ENCODE results near the gene GSG1.

Gene GSG1

GRCh38 chr12:13127444-13127843 is 24.0 kb upstream of the GSG1 start:
- ATAC-seq (ENCODE audit: insufficient read depth, low read depth) (no peak), DNase-seq (no peak)
- Histone ChIP-seq H3K79me2 (ENCODE audit: insufficient read depth, low read length) (no peaks in the 10 kb centered on the region), H2AFZ (ENCODE audit: low read depth, low read length) (no peak overlapping the region), H3K4me3 (ENCODE audit: low read depth in 1 of 2, low read length in 2 of 2) (no peak overlapping the region), H3K9me3 (ENCODE audit: insufficient read depth, low read length, severe bottlenecking) (no peaks in the 10 kb centered on the region), H4K20me1 (ENCODE audit: insufficient read depth, low read length) (no peaks in the 10 kb centered on the region), H3K4me2 (ENCODE audit: insufficient read depth, low read length) (no peak overlapping the region), H3K4me1 (ENCODE audit: insufficient read depth, low read length) (no peaks in the 10 kb centered on the region), H3K27ac (ENCODE audit: low read length) (no peak overlapping the region), H3K9ac (ENCODE audit: low read depth, low read length) (no peak overlapping the region), H3K27me3 (ENCODE audit: insufficient read depth, low read length, poor library complexity) (peaks cover 5% of the 10 kb centered on the region), H3K36me3 (ENCODE audit: insufficient read depth, low read length) (no peaks in the 10 kb centered on the region)
- TF ChIP-seq EZH2 (IDR thresholded peaks at IDR 0.05; ENCODE audit: borderline replicate concordance, low read depth, low read length, severe bottlenecking), result no peak
- TF ChIP-seq CTCF (IDR thresholded peaks at IDR 0.05; ENCODE audit: borderline replicate concordance, extremely low read depth, low read length, poor library complexity, severe bottlenecking), result no peak

- H2AFZ ChIP-seq (ENCODE audit: low read depth, low read length), result no peak overlapping the region
- no peak for TF ChIP-seq CTCF (IDR thresholded peaks at IDR 0.05; ENCODE audit: borderline replicate concordance, extremely low read depth, low read length, poor library complexity, severe bottlenecking)
- TF ChIP-seq EZH2 (IDR thresholded peaks at IDR 0.05; ENCODE audit: borderline replicate concordance, low read depth, low read length, severe bottlenecking), result no peak
- peaks cover 5% of the 10 kb centered on the region for H3K27me3 ChIP-seq (ENCODE audit: insufficient read depth, low read length, poor library complexity)
Measured at GRCh38 chr12:13126494-13126893, 23.0 kb upstream of the GSG1 start.

GRCh38 chr12:13125996-13126395 is 22.5 kb upstream of the GSG1 start:
- no peak overlapping the region for H3K4me3 ChIP-seq (ENCODE audit: low read depth in 1 of 2, low read length in 2 of 2)
- H3K4me1 ChIP-seq (ENCODE audit: insufficient read depth, low read length), result no peaks in the 10 kb centered on the region
- no peak for ATAC-seq (ENCODE audit: insufficient read depth, low read depth)
- H3K27ac ChIP-seq (ENCODE audit: low read length), result no peak overlapping the region
- no peaks in the 10 kb centered on the region for H4K20me1 ChIP-seq (ENCODE audit: insufficient read depth, low read length)
- H2AFZ ChIP-seq (ENCODE audit: low read depth, low read length), result no peak overlapping the region
- H3K79me2 ChIP-seq (ENCODE audit: insufficient read depth, low read length), result no peaks in the 10 kb centered on the region
- H3K9me3 ChIP-seq (ENCODE audit: insufficient read depth, low read length, severe bottlenecking), result no peaks in the 10 kb centered on the region
- TF ChIP-seq EZH2 (IDR thresholded peaks at IDR 0.05; ENCODE audit: borderline replicate concordance, low read depth, low read length, severe bottlenecking) (no peak), CTCF (IDR thresholded peaks at IDR 0.05; ENCODE audit: borderline replicate concordance, extremely low read depth, low read length, poor library complexity, severe bottlenecking) (no peak)
- no peak for DNase-seq
- H3K27me3 ChIP-seq (ENCODE audit: insufficient read depth, low read length, poor library complexity), result peaks cover 5% of the 10 kb centered on the region
- H3K4me2 ChIP-seq (ENCODE audit: insufficient read depth, low read length), result no peak overlapping the region
- no peak overlapping the region for H3K9ac ChIP-seq (ENCODE audit: low read depth, low read length)
- no peaks in the 10 kb centered on the region for H3K36me3 ChIP-seq (ENCODE audit: insufficient read depth, low read length)

More at GRCh38 chr12:13126494-13126893, 23.0 kb upstream of the GSG1 start:
- no peak for ATAC-seq (ENCODE audit: insufficient read depth, low read depth)
- H3K9ac ChIP-seq (ENCODE audit: low read depth, low read length), result no peak overlapping the region
- no peaks in the 10 kb centered on the region for H3K36me3 ChIP-seq (ENCODE audit: insufficient read depth, low read length)
- H3K4me2 ChIP-seq (ENCODE audit: insufficient read depth, low read length), result no peak overlapping the region
- no peak overlapping the region for H3K27ac ChIP-seq (ENCODE audit: low read length)
- DNase-seq, result no peak
- no peaks in the 10 kb centered on the region for H3K9me3 ChIP-seq (ENCODE audit: insufficient read depth, low read length, severe bottlenecking)
- no peaks in the 10 kb centered on the region for H3K4me1 ChIP-seq (ENCODE audit: insufficient read depth, low read length)
- H4K20me1 ChIP-seq (ENCODE audit: insufficient read depth, low read length), result no peaks in the 10 kb centered on the region
- H3K79me2 ChIP-seq (ENCODE audit: insufficient read depth, low read length), result no peaks in the 10 kb centered on the region
- no peak overlapping the region for H3K4me3 ChIP-seq (ENCODE audit: low read depth in 1 of 2, low read length in 2 of 2)
